Measurements from ENCODE around the gene HBEGF.

DNA sequence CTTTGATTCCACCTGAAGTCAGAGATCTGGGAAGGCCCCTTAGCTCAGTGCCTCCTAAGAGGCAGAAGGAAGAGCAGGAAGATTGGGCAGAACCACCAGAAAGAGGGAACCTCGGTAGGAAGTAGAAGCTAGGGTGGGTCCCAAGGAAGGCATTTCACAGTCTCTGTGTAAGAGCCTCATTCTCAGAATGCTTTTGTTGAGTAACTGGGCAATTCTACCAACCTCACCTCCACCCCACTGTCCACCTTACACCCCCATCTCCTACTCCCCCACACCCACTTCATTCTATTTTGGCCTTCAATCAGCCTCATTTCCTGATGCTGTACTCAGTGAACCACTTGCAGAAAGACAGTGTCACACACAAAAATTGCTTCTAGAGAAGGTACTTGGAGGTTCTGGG is 3.5 kb downstream of the HBEGF start:
- TF ChIP-seq, protein P1, sequence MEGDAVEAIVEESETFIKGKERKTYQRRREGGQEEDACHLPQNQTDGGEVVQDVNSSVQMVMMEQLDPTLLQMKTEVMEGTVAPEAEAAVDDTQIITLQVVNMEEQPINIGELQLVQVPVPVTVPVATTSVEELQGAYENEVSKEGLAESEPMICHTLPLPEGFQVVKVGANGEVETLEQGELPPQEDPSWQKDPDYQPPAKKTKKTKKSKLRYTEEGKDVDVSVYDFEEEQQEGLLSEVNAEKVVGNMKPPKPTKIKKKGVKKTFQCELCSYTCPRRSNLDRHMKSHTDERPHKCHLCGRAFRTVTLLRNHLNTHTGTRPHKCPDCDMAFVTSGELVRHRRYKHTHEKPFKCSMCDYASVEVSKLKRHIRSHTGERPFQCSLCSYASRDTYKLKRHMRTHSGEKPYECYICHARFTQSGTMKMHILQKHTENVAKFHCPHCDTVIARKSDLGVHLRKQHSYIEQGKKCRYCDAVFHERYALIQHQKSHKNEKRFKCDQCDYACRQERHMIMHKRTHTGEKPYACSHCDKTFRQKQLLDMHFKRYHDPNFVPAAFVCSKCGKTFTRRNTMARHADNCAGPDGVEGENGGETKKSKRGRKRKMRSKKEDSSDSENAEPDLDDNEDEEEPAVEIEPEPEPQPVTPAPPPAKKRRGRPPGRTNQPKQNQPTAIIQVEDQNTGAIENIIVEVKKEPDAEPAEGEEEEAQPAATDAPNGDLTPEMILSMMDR (IDR thresholded peaks at IDR 0.05; ENCODE audit: poor library complexity), result no peak
- no peak for TF ChIP-seq EZH2 (IDR thresholded peaks at IDR 0.05; ENCODE audit: borderline replicate concordance)
- TF ChIP-seq EZH2phosphoT487 (IDR thresholded peaks at IDR 0.05; ENCODE audit: low read depth, severe bottlenecking, unreplicated experiment), result no peak
